Measurements from ENCODE around the gene PTGES2. TPM values are rescaled to one million over a fixed set of nuclear protein-coding genes. Genes with fewer than 3 reads are reported as not detected.

PTGES2 gene
- total and polyA plus RNA-seq, 9 of the 15 experiments (the other 6 are each of a cell fraction or from before 2014, with no cell fraction given), result 2.4 to 196 (median 90.1) TPM

- TF ChIP-seq E2F6 (IDR thresholded peaks at IDR 0.05; ENCODE audit: borderline replicate concordance in 1 of 2, extremely low read depth in 1 of 2, insufficient read depth in 1 of 2, insufficient read length in 1 of 2, low read depth in 1 of 2, low read length in 1 of 2, poor library complexity in 1 of 2, severe bottlenecking in 1 of 2), result no peak
- no peak for TF ChIP-seq FOXJ2 (tag; IDR thresholded peaks at IDR 0.05)
- no peak for TF ChIP-seq BRD9 (IDR thresholded peaks at IDR 0.05; ENCODE audit: low read depth, partially characterized antibody)
- TF ChIP-seq NEUROD1 (IDR thresholded peaks at IDR 0.05; ENCODE audit: borderline replicate concordance, low read depth, low read length, partially characterized antibody), result no peak
- TF ChIP-seq ELF1 (tag; IDR thresholded peaks at IDR 0.05), result no peak
- TF ChIP-seq SMARCA4 (IDR thresholded peaks at IDR 0.05), result peak; percentile 82
- TF ChIP-seq DDX20 (tag; IDR thresholded peaks at IDR 0.05; ENCODE audit: low read depth), result no peak
- no peak for TF ChIP-seq HSF4 (CRISPR knock-in tag; IDR thresholded peaks at IDR 0.05; ENCODE audit: borderline replicate concordance)
- 0 out of 2 replicates have a peak, but pooled peaks have one; percentile 35 for TF ChIP-seq CXXC5 (CRISPR knock-in tag; IDR thresholded peaks at IDR 0.05)
- no peak for TF ChIP-seq ZFP30 (CRISPR knock-in tag; IDR thresholded peaks at IDR 0.05; ENCODE audit: borderline replicate concordance)
- TF ChIP-seq POLR2A (conservative IDR thresholded peaks at IDR 0.05), result peak; percentile 59
- TF ChIP-seq SMARCC2 (IDR thresholded peaks at IDR 0.05; ENCODE audit: low read depth), result peak; percentile 57; the same call in 1 of the 2 replicates
- no peak for TF ChIP-seq RFX7 (CRISPR knock-in tag; IDR thresholded peaks at IDR 0.05)
- TF ChIP-seq E2F4 (CRISPR knock-in tag; IDR thresholded peaks at IDR 0.05; ENCODE audit: low read depth), result 0 out of 2 replicates have a peak, but pooled peaks have one; percentile 19
- TF ChIP-seq FOXM1 (IDR thresholded peaks at IDR 0.05; ENCODE audit: low read depth), result peak; percentile 85
- no peak for TF ChIP-seq FOXM1 (CRISPR knock-in tag; IDR thresholded peaks at IDR 0.05; ENCODE audit: low read depth)
- no peak for TF ChIP-seq DIDO1 (tag; IDR thresholded peaks at IDR 0.05; ENCODE audit: low read depth)
- TF ChIP-seq BCOR (IDR thresholded peaks at IDR 0.05), result no peak
- peak; percentile 2 for TF ChIP-seq ZFP36 (IDR thresholded peaks at IDR 0.05; ENCODE audit: low read depth, low read length, partially characterized antibody)
- TF ChIP-seq CSDE1 (IDR thresholded peaks at IDR 0.05), result no peak
Observed at GRCh38 chr9:128094166-128094949, 33.2 kb downstream of the PTGES2 start (continued).
